Forelimb muscle (tissue), 1 donor: ENCODE data around the gene CDK14. TPM values are rescaled to one million over a fixed set of nuclear protein-coding genes. Genes with fewer than 3 reads are reported as not detected.

ENCODE experiments used
- DNase-seq: peaks from one replicate; pipeline ENCODE4 v3.0.0-alpha.2; 2013; ENCODE audit warnings: low read depth
- polyA plus RNA-seq: library from polyadenylated mRNA; unstranded; fragments of 120-200 nt; gene quantifications from one replicate; pipeline ENCODE4 v1.2.1, GENCODE V29; 2013; ENCODE audit not compliant: insufficient read length

CDK14 gene
- polyA plus RNA-seq, 1 donor, result 17.2 TPM

DNA sequence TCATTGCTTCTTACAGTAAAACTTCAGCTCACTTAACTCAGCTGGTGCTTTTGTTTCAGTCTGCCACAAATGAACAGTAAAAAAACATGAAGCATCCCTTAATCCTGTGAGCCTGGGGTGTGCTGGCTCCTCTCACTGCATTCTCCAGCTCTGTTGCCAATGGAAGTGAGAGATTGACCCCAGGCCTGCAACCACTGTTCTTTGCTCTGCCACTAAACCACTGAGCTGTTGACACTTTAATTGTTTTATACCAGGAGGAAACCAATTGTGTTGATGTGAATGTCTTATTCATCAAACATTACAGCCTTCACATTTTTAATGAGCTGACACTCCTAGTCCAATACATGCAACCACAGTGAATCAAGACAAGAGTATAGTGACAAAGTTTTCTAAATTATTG is 598.7 kb downstream of the CDK14 start:
- no peak for DNase-seq

DNA sequence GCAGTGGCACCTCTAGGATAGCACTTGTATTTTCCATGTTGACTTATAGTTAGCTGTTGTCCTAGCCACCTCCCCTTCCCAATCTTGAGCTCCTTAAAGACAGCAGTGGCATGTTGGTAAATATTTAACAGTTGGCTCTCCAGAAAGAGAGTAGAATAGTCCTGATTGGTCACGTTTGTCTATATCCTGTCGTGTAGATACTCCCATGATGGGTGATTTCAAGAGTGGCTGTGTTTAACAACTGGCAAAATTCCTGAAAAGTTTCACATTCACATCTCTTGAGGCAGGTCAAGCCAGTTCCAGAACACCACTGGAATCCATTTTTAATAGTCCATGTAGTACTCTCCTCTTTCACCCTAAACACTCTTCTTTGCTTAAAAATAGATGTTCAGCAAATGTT is 599.9 kb downstream of the CDK14 start:
- DNase-seq, result no peak

DNA sequence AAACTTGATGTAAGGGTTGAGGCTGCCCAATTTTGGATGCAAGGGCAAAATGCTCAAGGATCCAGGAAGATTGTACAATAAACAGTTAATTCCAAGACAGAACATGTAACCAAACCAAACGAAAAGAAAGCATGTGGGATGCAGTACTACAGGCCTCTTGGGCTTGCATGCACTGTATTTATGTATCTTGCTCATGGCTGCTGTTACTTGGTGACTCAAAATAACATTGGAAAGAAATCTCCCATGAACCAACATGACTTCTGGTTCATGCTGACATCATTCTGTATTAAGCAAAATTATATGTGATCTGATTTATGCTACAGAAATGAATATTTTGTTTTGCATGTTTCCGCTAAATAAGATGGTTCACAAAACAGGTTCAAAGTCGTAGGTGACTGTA is 602.2 kb downstream of the CDK14 start:
- DNase-seq, result no peak

DNA sequence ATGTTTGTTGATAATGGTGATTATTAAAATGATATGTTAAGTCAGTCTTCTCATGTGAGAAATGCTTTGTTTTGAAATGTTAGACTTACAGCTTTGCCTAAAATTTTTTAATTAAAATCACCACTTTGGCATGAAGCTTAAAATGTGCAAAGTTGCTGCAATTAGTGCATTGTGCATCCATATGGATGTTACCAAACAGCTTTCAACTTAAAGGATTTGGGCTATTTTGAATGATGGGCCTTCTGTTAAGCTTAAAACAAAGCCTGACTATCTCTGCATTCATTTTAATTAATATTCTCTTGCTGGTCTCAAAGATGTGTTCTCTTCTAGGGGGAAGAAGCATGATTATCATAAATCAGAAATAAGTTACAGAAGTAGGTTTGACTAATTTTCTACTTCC is 603.5 kb downstream of the CDK14 start:
- DNase-seq, result no peak

DNA sequence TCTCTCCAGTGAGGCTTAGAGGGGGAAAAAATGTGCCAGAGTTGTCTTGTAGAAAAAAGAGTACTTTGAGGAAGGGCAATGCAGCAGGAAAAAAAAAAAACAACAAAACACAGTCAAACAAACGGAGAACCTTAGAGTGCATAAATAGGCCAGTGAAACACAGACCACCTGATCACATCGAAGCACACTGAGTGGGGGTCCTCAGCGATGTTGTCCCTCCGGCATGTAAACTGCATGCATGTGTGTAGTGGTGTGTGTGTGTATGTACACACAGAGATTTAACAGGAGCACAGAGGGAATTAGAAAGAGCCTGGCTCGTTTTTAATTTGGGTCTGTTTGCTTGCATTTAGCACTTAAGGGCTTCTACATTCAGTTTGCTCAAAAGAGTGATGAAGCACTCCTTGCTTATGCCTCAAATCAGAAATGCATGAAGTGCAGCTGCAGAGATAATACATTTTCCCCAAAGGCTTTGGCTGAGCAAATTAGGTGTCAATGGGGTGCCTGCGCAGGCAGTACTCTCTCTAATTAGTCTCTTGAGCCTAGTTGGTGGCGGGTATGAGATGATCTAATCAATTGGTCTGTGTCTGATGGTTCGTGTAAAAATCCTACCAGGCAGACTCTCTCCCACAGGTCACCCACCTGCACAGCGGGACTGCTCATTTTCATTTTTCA is 605.5 kb downstream of the CDK14 start:
- no peak for DNase-seq

DNA sequence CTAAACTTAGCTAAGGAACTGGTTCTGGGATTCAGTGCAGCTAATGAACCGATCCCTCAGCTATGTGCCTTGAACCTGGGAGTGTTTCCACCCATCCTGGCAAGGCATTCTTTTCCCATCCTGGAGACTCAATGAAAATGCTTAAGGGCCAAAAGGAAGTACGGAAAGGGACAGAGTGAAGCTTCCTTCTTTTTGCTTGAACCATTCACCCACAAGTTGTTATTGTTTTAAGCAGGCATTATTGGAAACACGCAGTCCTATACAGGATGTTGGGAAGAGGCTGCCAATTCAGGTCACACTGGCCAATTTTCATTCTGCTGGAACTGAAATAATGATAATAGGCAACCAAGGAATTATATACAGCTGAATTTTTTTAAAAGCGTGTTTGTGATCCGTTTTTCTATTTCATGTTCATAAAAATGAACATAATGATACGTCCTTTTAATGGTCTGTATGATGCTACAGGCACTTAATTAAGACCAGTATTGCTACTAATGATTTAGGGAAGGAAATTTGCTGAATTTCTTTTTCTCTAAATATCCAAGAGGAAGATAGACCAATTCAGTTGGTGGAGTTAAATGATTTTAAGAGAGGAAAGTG is 610.3 kb downstream of the CDK14 start:
- DNase-seq, result no peak

DNA sequence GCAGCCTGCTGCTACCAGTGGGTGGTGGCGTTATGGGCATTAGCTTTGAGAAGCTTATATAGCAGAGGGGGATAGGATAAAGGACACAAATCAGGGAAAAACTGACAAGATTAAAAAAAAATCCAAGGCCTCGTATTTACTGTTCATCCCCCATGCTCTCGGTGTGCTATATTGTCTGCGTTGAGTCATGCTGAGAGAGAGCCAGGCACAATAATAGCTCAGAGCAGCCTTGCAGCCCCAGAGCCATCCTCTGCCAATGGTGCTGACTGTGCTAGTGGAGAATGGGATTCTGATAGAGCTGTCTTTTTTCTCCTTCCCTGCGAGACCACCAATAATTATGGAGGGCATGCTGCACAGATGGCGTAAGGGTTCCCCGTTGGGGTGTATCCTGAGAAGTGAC is 616.5 kb downstream of the CDK14 start:
- no peak for DNase-seq

DNA sequence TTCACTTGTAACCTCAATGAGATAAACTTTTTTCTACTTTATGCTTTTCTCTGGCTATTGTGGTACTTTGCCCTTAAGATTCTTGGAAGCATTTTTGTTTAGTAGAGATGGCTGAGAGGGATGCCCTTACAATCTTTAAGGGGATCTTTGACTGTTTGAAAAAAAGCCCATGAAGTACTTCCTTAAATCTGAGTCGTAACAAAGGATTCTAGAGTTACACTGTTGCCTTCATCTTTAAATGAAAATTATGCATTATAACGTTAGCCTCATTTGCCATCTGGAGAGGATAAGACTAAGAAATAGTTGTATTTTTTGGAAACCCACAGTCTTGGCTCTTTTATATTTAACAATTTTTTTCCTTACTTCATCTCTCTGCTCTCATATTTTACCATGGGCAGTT is 630.3 kb downstream of the CDK14 start:
- no peak for DNase-seq

DNA sequence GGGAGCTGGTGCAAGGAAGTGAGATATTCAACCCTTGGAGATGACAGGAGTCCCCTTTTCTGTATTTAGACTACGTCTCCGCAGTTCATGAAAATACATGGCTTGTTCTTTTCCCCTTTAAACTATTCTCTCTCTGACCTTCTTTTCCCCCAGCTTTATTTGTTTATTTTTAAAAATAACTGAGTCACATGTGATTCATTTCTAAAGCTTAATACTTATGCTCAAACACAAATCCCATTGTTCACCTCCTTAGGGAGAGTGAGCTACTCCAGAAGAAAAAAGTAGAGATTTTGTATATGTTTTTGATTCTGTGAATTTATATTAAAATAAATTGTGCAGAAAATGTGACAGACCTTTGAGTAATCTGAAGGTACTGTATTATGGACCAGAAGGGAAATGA is 632.2 kb downstream of the CDK14 start:
- DNase-seq, result no peak

DNA sequence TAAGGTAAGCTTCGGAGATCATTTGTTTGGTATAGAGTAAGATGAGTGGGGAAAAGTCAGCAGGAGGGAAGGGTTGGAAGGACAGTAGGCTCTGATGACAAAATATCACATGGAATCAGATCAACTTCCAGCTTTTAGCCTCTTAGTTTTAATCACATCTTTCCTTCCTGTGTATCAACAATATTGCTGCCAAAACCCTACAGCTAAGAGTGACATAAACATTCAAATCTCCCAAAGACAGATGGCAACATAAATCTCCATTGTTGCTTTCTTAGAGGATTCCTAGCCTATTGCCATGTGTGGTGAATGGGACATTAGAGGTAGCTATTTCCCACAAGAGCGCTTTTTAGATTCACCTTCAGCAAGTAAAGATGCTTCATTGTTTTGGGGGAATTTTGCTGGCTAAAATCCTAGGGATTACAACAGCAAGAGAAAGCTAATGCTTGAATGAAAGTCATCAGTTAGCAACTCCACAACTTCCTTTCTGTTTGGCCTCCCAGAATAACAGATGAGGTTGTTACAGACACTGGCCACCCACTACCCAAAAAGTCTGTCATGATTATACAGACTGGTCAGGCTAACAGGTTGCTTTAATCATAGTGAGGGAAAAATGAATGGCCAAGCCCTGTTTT is 632.9 kb downstream of the CDK14 start:
- DNase-seq, result no peak

DNA sequence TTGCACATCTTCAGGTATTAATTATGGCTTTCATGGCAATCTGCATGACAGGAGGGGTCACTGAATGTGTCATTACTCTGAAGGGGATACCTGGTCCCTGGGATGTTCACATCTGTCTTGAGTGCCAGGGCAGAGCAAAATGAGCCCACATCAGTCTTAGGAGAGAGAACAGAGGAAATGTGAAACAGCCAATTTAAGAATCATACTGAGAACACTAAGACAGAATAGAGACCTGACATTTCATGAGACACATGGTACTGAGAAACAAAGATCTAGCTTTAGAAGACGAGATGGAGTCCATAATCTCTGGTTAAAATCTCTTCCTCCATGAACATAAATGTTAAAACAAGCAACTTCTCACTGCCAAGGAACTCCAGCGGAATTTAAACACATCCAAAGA is 634.0 kb downstream of the CDK14 start:
- no peak for DNase-seq

DNA sequence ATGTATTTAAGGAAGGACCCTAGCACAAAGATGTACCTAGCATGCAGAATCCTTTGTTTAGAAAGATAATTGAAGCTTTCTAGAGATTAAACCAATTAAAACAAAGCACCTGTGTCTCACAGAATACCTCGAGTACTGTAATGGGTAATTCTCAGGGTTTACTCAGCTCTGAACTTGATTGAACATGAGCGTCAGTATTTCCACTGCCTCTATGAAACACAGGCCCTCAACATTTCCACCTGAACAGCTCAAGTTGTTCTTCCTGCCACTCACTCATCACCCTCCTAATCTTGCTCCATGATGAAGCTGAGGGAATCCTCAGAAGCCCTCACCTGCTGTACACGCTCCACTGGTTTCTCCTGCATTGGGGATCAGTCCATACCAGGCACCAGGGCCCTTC is 634.4 kb downstream of the CDK14 start:
- no peak for DNase-seq

DNA sequence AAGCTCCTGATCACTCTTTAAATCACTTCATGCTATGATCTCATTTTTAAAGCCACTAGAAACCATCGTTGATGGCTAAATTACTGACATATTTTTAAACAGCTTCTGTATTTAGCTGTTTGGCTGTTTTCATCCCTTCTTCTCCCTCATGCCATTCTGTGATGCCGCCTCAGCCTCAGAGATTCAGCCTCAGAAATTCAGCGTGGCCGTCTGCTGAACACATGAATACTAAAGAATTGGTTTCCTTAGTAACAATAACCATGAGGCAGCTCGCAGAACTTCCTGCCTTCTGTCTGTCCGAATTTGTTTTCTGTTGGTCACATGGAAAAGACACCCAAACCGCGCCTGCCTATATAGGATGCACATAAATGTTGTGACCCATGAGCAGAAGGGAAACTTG is 637.1 kb downstream of the CDK14 start:
- no peak for DNase-seq

DNA sequence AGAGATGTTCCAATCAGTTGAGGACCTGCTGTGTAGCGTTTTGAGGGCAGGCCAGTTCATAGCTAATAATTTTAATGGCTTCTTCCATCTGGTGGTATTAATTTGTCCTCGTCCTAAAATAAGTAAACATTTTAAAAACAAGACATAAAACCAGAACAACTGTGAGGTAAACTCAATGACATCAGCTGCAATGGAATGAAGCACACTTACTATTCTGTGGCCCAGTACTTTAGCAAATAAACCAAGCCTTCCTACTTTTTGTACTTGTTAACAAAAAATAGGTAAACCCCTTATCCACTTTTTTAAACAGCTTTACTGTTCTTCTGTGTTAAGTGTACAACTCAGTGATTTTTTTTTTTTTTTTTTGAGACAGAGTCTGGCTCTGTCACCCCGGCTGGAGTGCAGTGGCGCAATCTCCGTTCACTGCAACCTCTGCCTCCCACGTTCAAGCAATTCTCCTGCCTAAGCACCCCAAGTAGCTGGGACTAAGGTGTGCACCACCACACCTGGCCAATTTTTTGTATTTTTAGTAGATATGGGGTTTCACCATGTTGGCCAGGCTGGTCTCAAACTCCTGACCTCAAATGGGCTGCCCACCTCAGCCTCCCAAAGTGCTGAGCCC is 639.2 kb downstream of the CDK14 start:
- DNase-seq, result no peak

DNA sequence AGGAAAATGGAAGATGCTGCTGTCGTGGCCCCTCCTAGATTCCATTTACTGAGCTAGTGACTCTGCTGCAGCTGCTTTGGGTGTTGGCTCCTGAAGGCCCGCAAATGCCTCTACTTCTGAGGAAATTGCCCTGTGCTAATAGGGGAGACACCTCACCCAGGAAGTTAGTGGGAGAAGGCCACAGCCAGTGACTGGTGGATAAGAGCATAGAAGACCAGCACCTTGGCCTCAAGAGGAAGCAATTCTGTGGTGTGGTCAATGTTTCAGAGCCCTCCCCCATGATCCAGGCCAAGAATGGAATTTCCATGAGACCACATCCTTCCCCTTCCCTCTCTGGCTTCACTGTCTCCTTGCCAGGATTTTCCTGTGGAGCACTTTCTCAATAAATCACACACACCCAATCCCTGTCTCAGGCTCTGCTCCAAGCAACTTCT is 643.1 kb downstream of the CDK14 start:
- no peak for DNase-seq

DNA sequence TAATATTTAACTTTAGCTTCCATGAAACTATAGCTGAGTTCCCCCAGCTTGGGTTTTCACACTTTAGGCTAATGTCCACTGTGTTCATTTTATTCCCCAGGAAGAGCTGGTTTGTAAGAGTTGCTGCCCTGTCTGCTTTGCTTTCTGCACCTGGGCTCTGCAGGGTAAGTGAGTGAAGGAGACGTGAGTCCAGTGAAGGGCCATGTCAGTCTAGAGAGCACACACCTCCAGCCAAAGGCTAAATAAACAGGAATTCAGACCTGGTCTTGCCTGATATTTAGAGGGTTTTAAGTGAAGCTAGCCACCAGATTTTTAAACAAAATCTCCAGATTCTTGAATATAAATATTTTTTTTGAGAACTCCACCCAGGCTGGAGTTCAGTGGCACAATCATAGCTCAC is 643.7 kb downstream of the CDK14 start:
- no peak for DNase-seq

DNA sequence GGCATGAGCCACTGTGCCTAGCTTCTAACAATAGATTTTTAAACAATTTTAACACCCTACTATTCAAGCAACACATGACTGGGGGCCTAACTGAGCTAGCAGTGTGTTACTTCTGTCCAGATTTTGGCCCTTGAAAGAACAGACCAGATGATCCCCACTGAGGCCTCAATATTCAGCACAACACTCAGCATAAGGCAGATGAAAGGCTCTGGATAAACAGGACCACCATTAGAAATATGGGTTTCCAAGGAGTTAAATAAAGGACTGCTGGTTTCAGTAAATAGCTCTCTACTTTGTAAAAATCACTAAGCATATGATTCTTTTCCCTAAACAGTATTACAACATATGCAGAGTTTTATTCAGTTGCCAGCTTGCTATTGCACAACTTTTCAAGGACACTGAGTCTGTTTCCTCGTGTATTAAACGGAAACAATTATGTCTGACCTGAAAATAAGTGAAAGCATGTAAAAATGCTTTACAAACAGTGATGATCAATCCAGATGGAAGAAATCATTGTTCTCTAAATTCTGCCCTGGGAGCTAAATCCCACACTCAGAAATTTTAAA is 644.3 kb downstream of the CDK14 start:
- peak; percentile 93 for DNase-seq

DNA sequence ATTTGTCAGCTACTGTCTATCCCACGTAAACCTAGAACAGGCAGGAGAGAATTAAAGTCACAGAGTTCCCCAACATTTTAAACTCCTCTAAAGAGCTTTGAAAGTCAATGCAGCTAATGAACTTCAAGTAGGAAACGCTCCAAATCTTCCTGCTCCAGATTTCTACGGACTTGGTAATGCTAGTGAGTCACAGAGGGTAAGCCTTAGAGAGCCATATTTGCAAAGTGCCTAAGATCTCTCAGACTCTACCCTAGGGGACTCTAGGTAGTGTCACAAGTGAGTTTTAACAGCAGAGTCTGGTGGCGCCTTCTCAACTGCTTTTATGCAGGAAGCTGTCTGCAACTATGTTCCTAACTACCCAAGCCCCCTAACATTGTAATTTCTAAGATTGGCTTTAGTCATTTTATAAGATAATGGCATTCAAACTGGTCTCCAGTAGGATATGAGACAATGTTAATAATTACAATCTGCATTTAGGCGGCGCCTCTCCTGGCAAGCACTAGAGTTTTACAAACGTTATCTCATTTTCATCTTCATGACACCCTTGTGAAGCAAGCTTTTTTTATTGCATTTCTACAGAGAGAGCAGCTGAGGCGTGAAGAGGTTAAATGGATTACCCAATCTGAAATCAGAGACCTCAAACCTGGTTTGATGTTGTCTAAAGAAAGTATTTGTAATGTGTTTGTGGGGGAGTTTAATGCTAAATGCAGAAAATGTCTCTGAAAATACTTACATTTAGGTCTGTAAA is 646.1 kb downstream of the CDK14 start:
- DNase-seq, result no peak

DNA sequence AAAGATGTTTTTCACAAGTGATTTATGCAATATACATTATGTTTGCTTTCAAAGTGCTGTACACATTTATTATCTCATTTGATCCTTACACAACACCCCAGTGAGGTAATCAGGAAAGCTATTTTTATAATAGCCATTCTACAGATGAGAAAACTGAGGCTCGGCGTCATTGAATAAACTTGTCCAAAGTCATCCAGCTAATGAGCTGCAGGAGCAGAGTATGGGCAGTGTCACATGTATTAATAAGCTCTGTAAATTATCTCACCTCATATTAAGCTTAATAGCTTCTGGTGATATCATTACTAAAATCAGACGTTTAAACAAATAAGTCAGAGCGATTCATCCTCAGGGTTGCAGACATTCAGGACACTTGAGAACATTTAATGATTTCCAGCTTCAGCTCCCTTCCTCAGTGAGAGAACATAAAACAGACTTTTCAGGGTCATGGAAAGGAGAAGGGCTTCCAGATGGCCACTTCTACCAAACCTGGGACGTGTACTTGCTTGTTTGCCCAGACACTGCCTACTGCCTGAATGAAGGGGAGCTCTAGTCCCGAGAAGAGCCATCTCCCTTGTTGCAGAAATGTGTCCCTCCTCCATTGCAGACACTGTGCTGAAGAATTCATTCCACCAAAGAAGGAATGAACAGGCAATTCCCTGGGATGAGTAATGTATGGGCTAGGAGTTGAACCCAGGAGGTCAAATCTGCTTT is 647.6 kb downstream of the CDK14 start:
- DNase-seq, result no peak

DNA sequence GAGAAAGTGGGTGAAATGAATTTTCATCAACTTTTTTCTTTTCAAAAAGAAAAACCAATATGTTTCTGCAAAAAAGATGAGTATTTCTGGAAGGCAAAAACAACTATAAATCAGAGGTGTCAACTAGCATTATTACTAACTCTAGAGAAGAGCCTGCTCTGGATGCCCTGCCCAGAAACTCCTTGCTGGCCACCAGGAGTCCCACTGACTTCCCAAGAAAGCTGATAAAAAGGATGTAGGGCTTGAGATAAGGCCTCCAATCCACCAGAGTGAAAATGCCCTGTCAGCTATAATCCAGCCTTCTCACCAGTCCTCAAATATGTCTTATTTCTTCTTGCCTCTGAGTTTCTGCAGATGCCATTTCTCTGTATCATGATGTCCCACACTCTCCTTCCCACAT is 651.4 kb downstream of the CDK14 start:
- no peak for DNase-seq

DNA sequence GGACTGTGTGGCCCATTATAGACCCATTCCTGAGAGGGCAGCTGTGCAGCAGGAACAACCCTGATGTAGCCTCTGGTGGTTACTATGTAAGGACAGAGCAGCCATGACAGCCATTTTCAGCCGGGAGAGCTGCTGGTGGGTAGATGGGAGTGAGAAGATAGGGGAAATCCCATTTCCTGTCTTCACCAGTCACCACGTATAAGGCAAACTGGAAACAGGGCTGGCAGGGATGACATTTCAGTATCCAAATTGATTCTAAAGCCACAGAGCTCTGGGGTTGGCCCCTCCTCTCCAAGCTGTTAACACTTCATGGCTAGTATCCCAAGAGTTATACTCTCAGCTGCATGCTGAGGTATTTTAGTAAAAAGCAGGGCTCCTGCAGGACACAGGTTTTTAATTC is 652.9 kb downstream of the CDK14 start:
- no peak for DNase-seq
